ENCODE results near the gene PLA2G4F.

PLA2G4F gene

GRCh38 chr15:42190370-42190769 is 33.9 kb upstream of the PLA2G4F start:
- no peaks in the 10 kb centered on the region for H4K20me1 ChIP-seq (ENCODE audit: insufficient read depth, low read length)
- no peak overlapping the region for H2AFZ ChIP-seq (ENCODE audit: low read length)
- H3K36me3 ChIP-seq (ENCODE audit: insufficient read depth, low read length) = peaks cover 76% of the 10 kb centered on the region
- no peaks in the 10 kb centered on the region for H3K27me3 ChIP-seq (ENCODE audit: insufficient read depth, low read length)
- no peak overlapping the region for H3K4me3 ChIP-seq (ENCODE audit: low read depth, low read length, poor library complexity, severe bottlenecking)
- H3K9me3 ChIP-seq (ENCODE audit: low read length) = peaks cover 2% of the 10 kb centered on the region; the same call in 1 of the 2 replicates
- no peak overlapping the region for H3K27ac ChIP-seq (ENCODE audit: low read depth, low read length, poor library complexity, severe bottlenecking)
- no peaks in the 10 kb centered on the region for H3K79me2 ChIP-seq (ENCODE audit: insufficient read depth, low read length)
- H3F3A ChIP-seq (ENCODE audit: insufficient read depth, low read length) = no peaks in the 10 kb centered on the region
- H3K9me2 ChIP-seq (ENCODE audit: low read depth, low read length) = no peaks in the 10 kb centered on the region
- TF ChIP-seq EZH2 (IDR thresholded peaks at IDR 0.05; ENCODE audit: borderline replicate concordance, low read length) (no peak), CTCF (IDR thresholded peaks at IDR 0.05; ENCODE audit: low read length) (no peak)
- no peak overlapping the region for H3K4me2 ChIP-seq (ENCODE audit: low read length)
- H3K9ac ChIP-seq (ENCODE audit: low read length) = no peak overlapping the region
- H3K4me1 ChIP-seq (ENCODE audit: insufficient read depth, low read length, severe bottlenecking) = peaks cover 19% of the 10 kb centered on the region

- H3F3A ChIP-seq (ENCODE audit: insufficient read depth, low read length) = no peaks in the 10 kb centered on the region
- no peaks in the 10 kb centered on the region for H3K4me1 ChIP-seq (ENCODE audit: insufficient read depth, low read length, severe bottlenecking)
- H3K4me2 ChIP-seq (ENCODE audit: low read length) = no peak overlapping the region
- peaks cover 80% of the 10 kb centered on the region for H3K36me3 ChIP-seq (ENCODE audit: insufficient read depth, low read length)
- H3K9ac ChIP-seq (ENCODE audit: low read length) = no peak overlapping the region
- no peaks in the 10 kb centered on the region for H3K9me2 ChIP-seq (ENCODE audit: low read depth, low read length)
- H4K20me1 ChIP-seq (ENCODE audit: insufficient read depth, low read length) = no peaks in the 10 kb centered on the region
- TF ChIP-seq CTCF (IDR thresholded peaks at IDR 0.05; ENCODE audit: low read length) = no peak
- TF ChIP-seq EZH2 (IDR thresholded peaks at IDR 0.05; ENCODE audit: borderline replicate concordance, low read length) = no peak
- H3K9me3 ChIP-seq (ENCODE audit: low read length) = no peaks in the 10 kb centered on the region
- no peaks in the 10 kb centered on the region for H3K27me3 ChIP-seq (ENCODE audit: insufficient read depth, low read length)
- H3K27ac ChIP-seq (ENCODE audit: low read depth, low read length, poor library complexity, severe bottlenecking) = no peak overlapping the region
- H2AFZ ChIP-seq (ENCODE audit: low read length) = no peak overlapping the region
- H3K4me3 ChIP-seq (ENCODE audit: low read depth, low read length, poor library complexity, severe bottlenecking) = no peak overlapping the region
- H3K79me2 ChIP-seq (ENCODE audit: insufficient read depth, low read length) = no peaks in the 10 kb centered on the region
Observed at GRCh38 chr15:42185801-42186200, 29.4 kb upstream of the PLA2G4F start.

GRCh38 chr15:42184736-42185135 is 28.3 kb upstream of the PLA2G4F start:
- Histone ChIP-seq H3K9me3 (ENCODE audit: low read length) (no peaks in the 10 kb centered on the region), H3K4me3 (ENCODE audit: low read depth, low read length, poor library complexity, severe bottlenecking) (no peak overlapping the region), H4K20me1 (ENCODE audit: insufficient read depth, low read length) (no peaks in the 10 kb centered on the region), H3F3A (ENCODE audit: insufficient read depth, low read length) (no peaks in the 10 kb centered on the region), H3K9ac (ENCODE audit: low read length) (no peak overlapping the region), H3K79me2 (ENCODE audit: insufficient read depth, low read length) (no peaks in the 10 kb centered on the region), H2AFZ (ENCODE audit: low read length) (no peak overlapping the region), H3K27me3 (ENCODE audit: insufficient read depth, low read length) (no peaks in the 10 kb centered on the region), H3K9me2 (ENCODE audit: low read depth, low read length) (no peaks in the 10 kb centered on the region), H3K4me2 (ENCODE audit: low read length) (no peak overlapping the region), H3K4me1 (ENCODE audit: insufficient read depth, low read length, severe bottlenecking) (no peaks in the 10 kb centered on the region), H3K36me3 (ENCODE audit: insufficient read depth, low read length) (peaks cover 73% of the 10 kb centered on the region), H3K27ac (ENCODE audit: low read depth, low read length, poor library complexity, severe bottlenecking) (no peak overlapping the region)
- TF ChIP-seq EZH2 (IDR thresholded peaks at IDR 0.05; ENCODE audit: borderline replicate concordance, low read length) (no peak), CTCF (IDR thresholded peaks at IDR 0.05; ENCODE audit: low read length) (no peak)

Measured in OCI-LY1 (cell line).